Endothelial cell of coronary artery (primary cell): ENCODE data around the gene TSC22D3. TPM values are rescaled to one million over a fixed set of nuclear protein-coding genes. Genes with fewer than 3 reads are reported as not detected.

Experiments
- total RNA-seq: library from RNA; depleted of rRNA; stranded (reverse); fragments of >200 nt; gene quantifications from 2 replicates; pipeline ENCODE4 v1.2.3, GENCODE V29; 2014

The TSC22D3 gene
- total RNA-seq = 16.1 and 54.5 TPM in 2 replicates

GRCh38 chrX:107775734-107776511, at the start of gene TSC22D3:
TSS of gene TSC22D3 (minus strand) at chrX:107775787. CDS start at chrX:107775419, 368 bp downstream.

GRCh38 chrX:107777536-107777832, 1.9 kb upstream of the TSC22D3 start, which contains the start of gene NCBP2L:
TSS of gene NCBP2L (plus strand) at chrX:107777733. CDS start at chrX:107794221, 16,488 bp downstream.

Other genes starting within 250 kb of the TSC22D3 start
- gene PRPS1, start 147.3 kb downstream of the TSC22D3 start, total RNA-seq = 25.8 and 32.4 TPM in 2 replicates
- gene NCBP2L, start 1.9 kb upstream of the TSC22D3 start, total RNA-seq = not detected in 2 replicates
- gene MID2, start 50.1 kb upstream of the TSC22D3 start, total RNA-seq = 28.6 and 33.2 TPM in 2 replicates
- gene TEX13B, start 206.6 kb upstream of the TSC22D3 start, total RNA-seq = not detected in 2 replicates